Heart left ventricle (tissue), 16 donors: ENCODE results near the gene C13orf46. TPM values are rescaled to one million over a fixed set of nuclear protein-coding genes. Genes with fewer than 3 reads are reported as not detected.
A peak's percentile ranks its signal among the peaks of the same experiment; 100 is the strongest.

ENCODE experiments used
- ATAC-seq, 4 donors: fragments of 200-7000 bp; cut with Tn5 transposase; one replicate each; pipeline ENCODE4 v1.9.1; 2020 to 2022; ENCODE audit warnings: moderate library complexity in 4 of 4, mild to moderate bottlenecking in 3 of 4, moderate number of reproducible peaks in 1 of 4
- DNase-seq, 5 donors: peaks; one replicate each; pipeline ENCODE4 v3.0.0-alpha.2; 2020
- H3K27ac ChIP-seq, 12 donors: fragments of 200-600 bp; sonication (generic) in 4 of 12; one replicate each; pipeline versions ENCODE4 v1.5.0 to v1.8.0; 2016 to 2022; ENCODE audit warnings: mild to moderate bottlenecking in 2 of 12
- H3K27me3 ChIP-seq, 9 donors: fragments of 200-600 bp; sonication (generic) in 2 of 9; one replicate each; pipeline versions ENCODE4 v1.5.1 to v1.8.0; 2016 to 2022; ENCODE audit warnings: mild to moderate bottlenecking in 3 of 9
- H3K36me3 ChIP-seq, 9 donors: fragments of 200-600 bp; sonication (generic) in 2 of 9; one replicate each; pipeline versions ENCODE4 v1.5.0 to v1.8.0; 2018 to 2022; ENCODE audit warnings: mild to moderate bottlenecking in 2 of 9
- H3K4me1 ChIP-seq, 12 donors: fragments of 200-600 bp; sonication (generic) in 4 of 12; one replicate each; pipeline versions ENCODE4 v1.5.0 to v1.8.0; 2016 to 2022; ENCODE audit warnings: mild to moderate bottlenecking in 3 of 12
- H3K4me3 ChIP-seq, 12 donors: fragments of 200-600 bp; sonication (generic) in 4 of 12; one replicate each; pipeline versions ENCODE4 v1.5.0 to v1.8.0; 2017 to 2022; ENCODE audit warnings: mild to moderate bottlenecking in 9 of 12, moderate library complexity in 4 of 12
- H3K9me3 ChIP-seq, 12 donors: fragments of 200-600 bp; sonication (generic) in 4 of 12; one replicate each; pipeline versions ENCODE4 v1.5.0 to v1.8.0; 2016 to 2022; ENCODE audit warnings: mild to moderate bottlenecking in 1 of 12
- POLR2A ChIP-seq, 2 donors: fragments of 450-650 bp; IDR thresholded peaks; one replicate each; pipeline ENCODE4 v1.6.1; 2017; ENCODE audit warnings: antibody characterized with exemption in 2 of 2, mild to moderate bottlenecking in 2 of 2, moderate library complexity in 2 of 2
- WGBS, 4 donors: extraction: QIAGEN DNeasy Blood & Tissue Kit in 2 of 4; methylation state at CpG; one replicate each; pipeline versions ENCODE4 v1.1.5 to v1.1.7; 2013 to 2018; 5-methylcytosine and 5-hydroxymethylcytosine counted together
- intact Hi-C, 10 donors: fragments of 100-400 bp; cut with DNase I; formaldehyde crosslinking; loops; one replicate each; pipeline versions ENCODE4 v1.11.1 to v1.14.2; 2022
- polyA plus RNA-seq, 2 donors: library from polyadenylated mRNA; stranded (reverse); fragments of 200-250 nt; gene quantifications; one replicate each; pipeline ENCODE4 v1.2.3, GENCODE V29; 2013
- total RNA-seq, 9 donors: library from RNA; depleted of rRNA in 2 of 9; stranded (reverse); fragments of >200 nt in 2 of 9; fragmentation: NEBNext Ultra II Directional in 3 of 9; extraction: Animal tissue kit (Norgen Biotek cat#: 25700) in 3 of 9; gene quantifications; one replicate each; pipeline versions ENCODE4 v1.1.0 to v1.2.4, GENCODE V29; 2016 to 2023
- TF ChIP-seq, protein P1 (sequence below), 12 donors: fragments of 200-600 bp; sonication (generic) in 4 of 12; IDR thresholded peaks; one replicate each; pipeline versions ENCODE4 v1.5.0 to v1.8.0; 2018 to 2022; ENCODE audit warnings: antibody characterized with exemption in 12 of 12, mild to moderate bottlenecking in 5 of 12
- donor health status: ischemic (EF 13 %, LVEDD 7.1; RV severe dilation, severe dysfunction).
- donor health status: healthy with polysubstance abuse.
- donor health status: DM: no; HTN: yes; CAD: no.
- donor health status: DM: no; HTN: no; CAD: no.
- donor health status: ischemic (EF 25% LVEDD 6.9; RV normal size, moderate dysfunction).
- donor health status: ischemic (EF 25% LVEDD 5.7; RV mildly dilated, moderate dysfunction).
- donor health status: healthy.
- donor health status: DM: yes; HTN: yes; CAD: no.
- donor health status: ischemic (EF 35%, LVEDD 5.7; RV mildly dilated, moderate dysfunction).
- donor health status: nonischemic (EF 11% LVEDD 7.7; RV severe dilation, severe dysfunction).
- donor health status: DM: yes; HTN: yes; CAD: no.
- donor health status: PGD.
- donor health status: ischemic (EF 29% LVEDD 5.4; RV normal size, mild dysfunction).
- donor health status: nonischemic (EF 23%, LVEDD 6.1; RV moderate dilation, normal function).

C13orf46 gene
- total and polyA plus RNA-seq, 11 donors = 0.07 to 3.1 (median 0.28) TPM; not detected in 1

DNA sequence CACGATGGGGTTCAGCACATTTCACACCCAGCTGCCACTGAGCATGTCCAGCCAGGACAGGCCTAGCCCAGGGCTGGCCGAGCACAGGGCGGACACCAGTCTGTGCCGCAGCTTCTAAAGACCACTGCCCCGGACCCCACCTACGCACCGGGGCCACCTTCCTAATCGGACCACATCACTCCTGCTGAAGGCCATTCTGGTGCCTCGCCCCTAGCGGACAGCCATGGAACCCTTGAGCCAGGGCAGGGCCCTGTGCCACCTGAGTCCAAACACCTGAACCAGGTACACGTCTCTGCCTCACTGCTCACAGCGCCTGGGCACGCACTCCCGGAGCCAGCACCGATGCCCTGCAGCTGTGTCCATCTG is 8.4 kb upstream of the C13orf46 start:
- intact Hi-C loops = no loop called here

DNA sequence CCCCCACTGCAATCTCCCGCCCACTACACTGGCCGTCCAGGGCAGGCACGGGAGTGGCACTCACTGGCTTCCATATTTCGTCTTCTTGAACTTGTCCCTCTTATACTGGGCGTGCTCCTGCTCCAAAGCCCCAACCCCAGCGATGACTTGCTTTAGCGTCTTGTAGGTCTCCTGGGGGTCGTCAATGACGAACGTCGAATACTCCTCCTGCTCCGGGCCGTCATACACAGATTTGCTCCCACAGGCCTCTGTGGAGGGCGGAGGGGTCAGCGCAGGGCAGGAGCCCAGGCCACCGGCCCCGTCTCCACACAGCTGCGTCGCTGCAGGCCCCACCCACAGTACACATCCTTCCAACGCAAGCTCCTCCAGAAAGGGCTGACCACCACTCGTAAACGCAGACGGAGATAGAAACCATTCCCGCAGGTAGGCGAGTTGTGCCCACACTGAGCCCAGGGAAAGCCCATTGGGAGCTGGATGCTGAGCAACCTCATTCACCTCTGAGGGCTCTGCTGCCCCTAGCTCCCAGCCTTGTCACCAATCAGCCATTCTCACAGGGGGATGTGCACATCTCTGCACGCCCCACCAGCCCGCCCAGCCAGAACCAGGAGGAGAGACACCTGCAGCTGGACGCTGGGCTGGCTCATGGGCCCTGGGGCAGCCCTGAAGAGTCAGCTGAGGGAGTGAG is 7.9 kb upstream of the C13orf46 start:
- ATAC-seq (peak in 1 of 4 donors; percentile 5), DNase-seq (peak in 2 of 5 donors; percentile 15 to 38)
- Histone ChIP-seq H3K27me3 (no peaks in the 10 kb centered on the region), H3K4me3 (no peak overlapping the region), H3K9me3 (no peaks in the 10 kb centered on the region), H3K27ac (no peak overlapping the region), H3K4me1 (peaks cover 0 to 13% (median 1%) of the 10 kb centered on the region in 12 donors), H3K36me3 (peaks cover 0 to 59% (median 17%) of the 10 kb centered on the region in 9 donors)
- WGBS, 4 donors = 88 to 91% (median 91%) methylated on average over 17 to 28 of the region's 28 CpGs
- intact Hi-C loops = no loop called here
- no peak for TF ChIP-seq POLR2A (IDR thresholded peaks at IDR 0.05)
- TF ChIP-seq, protein P1, sequence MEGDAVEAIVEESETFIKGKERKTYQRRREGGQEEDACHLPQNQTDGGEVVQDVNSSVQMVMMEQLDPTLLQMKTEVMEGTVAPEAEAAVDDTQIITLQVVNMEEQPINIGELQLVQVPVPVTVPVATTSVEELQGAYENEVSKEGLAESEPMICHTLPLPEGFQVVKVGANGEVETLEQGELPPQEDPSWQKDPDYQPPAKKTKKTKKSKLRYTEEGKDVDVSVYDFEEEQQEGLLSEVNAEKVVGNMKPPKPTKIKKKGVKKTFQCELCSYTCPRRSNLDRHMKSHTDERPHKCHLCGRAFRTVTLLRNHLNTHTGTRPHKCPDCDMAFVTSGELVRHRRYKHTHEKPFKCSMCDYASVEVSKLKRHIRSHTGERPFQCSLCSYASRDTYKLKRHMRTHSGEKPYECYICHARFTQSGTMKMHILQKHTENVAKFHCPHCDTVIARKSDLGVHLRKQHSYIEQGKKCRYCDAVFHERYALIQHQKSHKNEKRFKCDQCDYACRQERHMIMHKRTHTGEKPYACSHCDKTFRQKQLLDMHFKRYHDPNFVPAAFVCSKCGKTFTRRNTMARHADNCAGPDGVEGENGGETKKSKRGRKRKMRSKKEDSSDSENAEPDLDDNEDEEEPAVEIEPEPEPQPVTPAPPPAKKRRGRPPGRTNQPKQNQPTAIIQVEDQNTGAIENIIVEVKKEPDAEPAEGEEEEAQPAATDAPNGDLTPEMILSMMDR (IDR thresholded peaks at IDR 0.05) = no peak

More for the DNA sequence above, 8.4 kb upstream of the C13orf46 start:
- TF ChIP-seq, protein P1 (IDR thresholded peaks at IDR 0.05) = no peak
- TF ChIP-seq POLR2A (IDR thresholded peaks at IDR 0.05) = no peak
- Histone ChIP-seq H3K9me3 (no peaks in the 10 kb centered on the region), H3K4me3 (no peak overlapping the region), H3K4me1 (peaks cover 0 to 13% (median 1%) of the 10 kb centered on the region in 12 donors), H3K36me3 (peaks cover 0 to 54% (median 17%) of the 10 kb centered on the region in 9 donors), H3K27me3 (no peaks in the 10 kb centered on the region), H3K27ac (no peak overlapping the region)
- 96 to 97% (median 96%) methylated on average over 12 to 15 of the region's 15 CpGs for WGBS, 4 donors
- peak in 2 of 4 donors; percentile 12 to 29 for ATAC-seq
- DNase-seq = peak in 1 of 5 donors; percentile 32

DNA sequence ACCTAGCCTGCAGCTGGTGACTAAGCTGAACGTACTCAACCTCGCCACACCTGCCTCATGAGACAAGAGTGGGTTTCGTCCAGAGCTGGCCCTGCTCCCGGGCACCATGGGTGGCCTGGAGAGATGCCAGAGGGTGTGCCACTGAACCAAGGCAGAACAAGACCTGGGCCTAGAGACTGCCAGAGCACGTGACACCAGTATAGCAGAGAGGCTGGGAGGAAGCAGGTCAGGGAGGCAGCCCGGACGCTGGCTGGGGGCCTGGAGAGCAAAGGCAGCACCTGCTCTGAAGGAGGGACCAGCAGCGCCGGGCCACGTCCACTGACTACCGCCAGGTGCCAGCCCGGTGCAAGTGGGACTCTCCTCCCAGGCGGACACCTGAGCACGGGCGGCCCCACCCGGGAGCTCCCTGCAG is 7.3 kb upstream of the C13orf46 start:
- Histone ChIP-seq H3K4me3 (no peak overlapping the region), H3K36me3 (peaks cover 0 to 62% (median 17%) of the 10 kb centered on the region in 9 donors), H3K27ac (no peak overlapping the region), H3K27me3 (no peaks in the 10 kb centered on the region), H3K4me1 (peaks cover 0 to 13% (median 1%) of the 10 kb centered on the region in 12 donors), H3K9me3 (no peaks in the 10 kb centered on the region)
- WGBS, 4 donors = 56 to 81% (median 75%) methylated on average over 10 to 16 of the region's 16 CpGs
- ATAC-seq = peak in 3 of 4 donors; percentile 70 to 75 (median 73)
- TF ChIP-seq POLR2A (IDR thresholded peaks at IDR 0.05) = no peak
- TF ChIP-seq, protein P1 (IDR thresholded peaks at IDR 0.05) = no peak
- DNase-seq = peak in 3 of 5 donors; percentile 61 to 72 (median 64)
- intact Hi-C loops = no loop called here

DNA sequence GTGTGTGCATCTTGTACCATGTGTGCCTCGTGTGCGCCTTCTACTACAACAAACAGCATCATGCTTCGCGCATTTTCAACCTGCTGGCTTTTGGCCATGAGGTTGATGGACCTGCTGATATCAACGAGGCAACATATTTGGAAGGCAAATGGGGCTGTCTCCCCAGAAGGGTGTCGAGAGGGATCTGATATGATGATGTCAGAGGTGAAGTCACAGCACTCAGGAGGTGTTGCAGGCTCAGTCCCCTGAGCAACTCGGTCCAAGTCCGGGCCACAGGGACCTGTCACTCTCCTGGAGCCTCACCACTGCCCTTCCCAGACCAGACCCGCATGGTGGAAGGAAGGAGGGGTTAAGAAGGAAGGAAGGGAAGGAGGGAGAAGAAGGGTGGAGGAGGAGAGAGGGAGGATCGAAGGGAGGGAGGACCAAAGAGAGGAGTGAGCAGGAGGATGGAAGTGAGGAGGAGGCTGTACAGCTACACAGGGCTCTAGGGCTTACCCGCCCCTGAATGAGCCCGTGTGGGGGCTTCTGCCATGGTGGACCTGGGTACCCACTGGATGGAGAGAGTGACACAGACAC is 6.7 kb upstream of the C13orf46 start:
- intact Hi-C loops = no loop called here
- H3K36me3 ChIP-seq = peaks cover 0 to 66% (median 19%) of the 10 kb centered on the region in 9 donors
- peak in 1 of 5 donors; percentile 22 for DNase-seq
- H3K27ac ChIP-seq = no peak overlapping the region
- H3K4me1 ChIP-seq = peaks cover 0 to 13% (median 1%) of the 10 kb centered on the region in 12 donors
- no peak for TF ChIP-seq POLR2A (IDR thresholded peaks at IDR 0.05)
- TF ChIP-seq, protein P1 (IDR thresholded peaks at IDR 0.05) = no peak
- H3K4me3 ChIP-seq = no peak overlapping the region
- ATAC-seq = peak in 2 of 4 donors; percentile 5 to 19
- H3K27me3 ChIP-seq = no peaks in the 10 kb centered on the region
- 93 to 94% (median 94%) methylated on average over 12 of the region's 12 CpGs for WGBS, 4 donors
- no peaks in the 10 kb centered on the region for H3K9me3 ChIP-seq
